CD4-positive, alpha-beta T cell treated with Interferon gamma for 1 hour (primary cell): ENCODE data around the gene UBE3B.

ENCODE experiments used
- DNase-seq: peaks from one replicate; pipeline ENCODE4 v3.0.0-alpha.2; 2020

UBE3B gene

GRCh38 chr12:109557805-109558204 is 80.4 kb downstream of the UBE3B start:
- DNase-seq, result no peak

- no peak for DNase-seq
Measured at GRCh38 chr12:109558374-109559199, 81.2 kb downstream of the UBE3B start.

GRCh38 chr12:109559200-109559505 is 81.7 kb downstream of the UBE3B start:
- DNase-seq, result no peak

- no peak for DNase-seq
Measured at GRCh38 chr12:109559601-109560000, 82.2 kb downstream of the UBE3B start.

- no peak for DNase-seq
Measured at GRCh38 chr12:109560867-109561710, 83.7 kb downstream of the UBE3B start.

GRCh38 chr12:109561711-109562030 is 84.2 kb downstream of the UBE3B start:
- no peak for DNase-seq

- no peak for DNase-seq
Measured at GRCh38 chr12:109562871-109563270, 85.4 kb downstream of the UBE3B start.

- no peak for DNase-seq
Measured at GRCh38 chr12:109563291-109564284, 86.2 kb downstream of the UBE3B start.

- no peak for DNase-seq
Measured at GRCh38 chr12:109566424-109566823, 89.0 kb downstream of the UBE3B start.

- DNase-seq, result no peak
Measured at GRCh38 chr12:109567296-109567695, 89.9 kb downstream of the UBE3B start.

GRCh38 chr12:109567967-109568366 is 90.5 kb downstream of the UBE3B start:
- DNase-seq, result no peak

GRCh38 chr12:109568486-109568885 is 91.1 kb downstream of the UBE3B start:
- DNase-seq, result no peak

- no peak for DNase-seq
Measured at GRCh38 chr12:109571773-109572505, 94.5 kb downstream of the UBE3B start.

GRCh38 chr12:109572506-109572845 is 95.0 kb downstream of the UBE3B start:
- no peak for DNase-seq

- DNase-seq, result peak; percentile 99
Measured at GRCh38 chr12:109573029-109573913, 95.8 kb downstream of the UBE3B start, which contains the start of the genes MMAB and MVK. TSS of gene MMAB (minus strand) at chr12:109573504. CDS start at chr12:109573480, 24 bp downstream. TSS of gene MVK (plus strand) at chr12:109573794. CDS start at chr12:109574823, 1,029 bp downstream.

- no peak for DNase-seq
Measured at GRCh38 chr12:109573914-109574244, 96.4 kb downstream of the UBE3B start.

GRCh38 chr12:109575683-109576082 is 98.2 kb downstream of the UBE3B start:
- DNase-seq, result no peak

- no peak for DNase-seq
Measured at GRCh38 chr12:109577311-109577710, 99.9 kb downstream of the UBE3B start.

- DNase-seq, result no peak
Measured at GRCh38 chr12:109578330-109578927, 101.0 kb downstream of the UBE3B start.

GRCh38 chr12:109579639-109580038 is 102.2 kb downstream of the UBE3B start:
- no peak for DNase-seq

- DNase-seq, result no peak
Measured at GRCh38 chr12:109580272-109580671, 102.8 kb downstream of the UBE3B start.
